Measurements from ENCODE around the gene CHRNE. TPM values are rescaled to one million over a fixed set of nuclear protein-coding genes. Genes with fewer than 3 reads are reported as not detected.

The CHRNE gene
- total and polyA plus RNA-seq, 12 donors = 0.19 to 1.6 (median 0.53) TPM

DNA sequence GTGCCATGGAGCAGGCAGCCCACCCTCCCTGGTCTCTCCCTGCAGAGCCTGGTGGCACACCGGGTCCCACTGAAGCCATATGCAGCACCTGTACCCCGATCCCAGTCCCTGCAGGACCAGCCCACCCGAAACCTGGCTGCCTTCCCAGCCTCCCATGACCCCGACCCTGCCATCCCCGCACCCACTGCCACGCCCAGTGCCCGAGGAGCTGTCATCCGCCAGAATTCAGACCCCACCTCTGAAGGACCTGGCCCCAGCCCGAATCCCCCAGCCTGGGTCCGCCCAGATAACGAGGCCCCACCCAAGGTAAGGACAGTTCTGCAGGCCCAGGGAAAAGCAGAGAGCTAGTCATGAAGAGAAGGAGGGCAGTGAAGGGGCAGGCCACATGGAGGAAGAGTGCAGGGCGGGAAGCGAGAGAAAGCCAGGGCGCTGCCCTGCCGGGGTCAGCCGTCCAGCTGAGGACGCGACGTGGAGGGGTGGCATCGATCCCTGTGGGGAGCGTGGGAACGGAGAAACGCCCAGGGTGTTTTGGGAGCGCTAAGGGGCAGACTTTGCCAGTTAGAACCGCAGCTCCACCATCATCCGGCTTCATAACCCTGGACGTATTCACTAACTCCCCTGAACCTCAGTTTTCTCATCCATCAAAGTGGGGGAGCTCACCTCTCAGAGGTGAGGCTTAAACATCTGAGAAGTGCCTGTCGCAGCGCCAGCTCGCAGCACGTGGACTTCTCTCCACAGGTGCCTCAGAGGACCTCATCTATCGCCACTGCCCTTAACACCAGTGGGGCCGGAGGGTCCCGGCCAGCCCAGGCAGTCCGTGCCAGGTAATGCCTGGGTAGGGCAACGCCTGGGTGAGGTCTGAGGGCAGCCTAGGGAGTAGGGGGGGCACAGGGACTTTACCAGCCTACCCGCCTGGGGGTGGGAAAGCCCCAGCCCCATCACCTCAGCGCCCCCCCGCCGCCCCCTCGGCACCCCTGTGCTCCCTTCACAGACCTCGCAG, 11.2 kb downstream of the CHRNE start:
- Histone ChIP-seq H3K36me3 (peaks cover 13 to 98% (median 69%) of the 10 kb centered on the region in 9 donors), H3K4me1 (no peaks in the 10 kb centered on the region)

DNA sequence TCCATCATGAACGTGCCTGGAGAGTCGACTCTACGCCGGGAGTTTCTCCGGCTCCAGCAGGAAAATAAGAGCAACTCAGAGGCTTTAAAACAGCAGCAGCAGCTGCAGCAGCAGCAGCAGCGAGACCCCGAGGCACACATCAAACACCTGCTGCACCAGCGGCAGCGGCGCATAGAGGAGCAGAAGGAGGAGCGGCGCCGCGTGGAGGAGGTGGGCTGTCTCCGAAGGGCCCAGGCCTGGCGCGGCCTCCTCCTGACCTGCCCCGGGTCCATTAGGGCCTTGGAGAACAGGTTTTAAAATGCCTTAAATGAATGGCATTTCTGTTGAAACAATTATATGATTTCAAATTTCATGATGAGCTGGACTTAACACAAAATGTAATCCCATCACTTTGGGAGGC, 15.3 kb downstream of the CHRNE start:
- no peaks in the 10 kb centered on the region for H3K4me1 ChIP-seq
- WGBS, 2 donors = 91 to 92% methylated on average over 18 of the region's 18 CpGs
- intact Hi-C loops (cut with DNase I) = loop anchor here in 8 of 10 donors (2.0 to 10.0 kb wide), 8 partner anchors 53 to 325 kb away; partner anchors contain the start of genes MED11 (in 6 of the 8), CXCL16 (in 4 of the 8), ZMYND15 (in 4 of the 8) and GLTPD2 (in 3 of the 8)
- no peak overlapping the region for H3K4me3 ChIP-seq
- DNase-seq = no peak
- TF ChIP-seq, protein P1, sequence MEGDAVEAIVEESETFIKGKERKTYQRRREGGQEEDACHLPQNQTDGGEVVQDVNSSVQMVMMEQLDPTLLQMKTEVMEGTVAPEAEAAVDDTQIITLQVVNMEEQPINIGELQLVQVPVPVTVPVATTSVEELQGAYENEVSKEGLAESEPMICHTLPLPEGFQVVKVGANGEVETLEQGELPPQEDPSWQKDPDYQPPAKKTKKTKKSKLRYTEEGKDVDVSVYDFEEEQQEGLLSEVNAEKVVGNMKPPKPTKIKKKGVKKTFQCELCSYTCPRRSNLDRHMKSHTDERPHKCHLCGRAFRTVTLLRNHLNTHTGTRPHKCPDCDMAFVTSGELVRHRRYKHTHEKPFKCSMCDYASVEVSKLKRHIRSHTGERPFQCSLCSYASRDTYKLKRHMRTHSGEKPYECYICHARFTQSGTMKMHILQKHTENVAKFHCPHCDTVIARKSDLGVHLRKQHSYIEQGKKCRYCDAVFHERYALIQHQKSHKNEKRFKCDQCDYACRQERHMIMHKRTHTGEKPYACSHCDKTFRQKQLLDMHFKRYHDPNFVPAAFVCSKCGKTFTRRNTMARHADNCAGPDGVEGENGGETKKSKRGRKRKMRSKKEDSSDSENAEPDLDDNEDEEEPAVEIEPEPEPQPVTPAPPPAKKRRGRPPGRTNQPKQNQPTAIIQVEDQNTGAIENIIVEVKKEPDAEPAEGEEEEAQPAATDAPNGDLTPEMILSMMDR (IDR thresholded peaks at IDR 0.05) = no peak
- H3K27ac ChIP-seq = no peak overlapping the region
- no peaks in the 10 kb centered on the region for H3K9me3 ChIP-seq
- no peaks in the 10 kb centered on the region for H3K27me3 ChIP-seq
- no peak for ATAC-seq
- H3K36me3 ChIP-seq = peaks cover 6 to 94% (median 60%) of the 10 kb centered on the region in 9 donors

More for the DNA sequence above, 11.2 kb downstream of the CHRNE start:
- DNase-seq (no peak), ATAC-seq (no peak)
- WGBS, 2 donors = 94 to 95% methylated on average over 42 of the region's 42 CpGs
- no peaks in the 10 kb centered on the region for H3K27me3 ChIP-seq
- intact Hi-C loops (cut with DNase I) = loop anchor here in 2 of 10 donors (5.0 to 10.0 kb wide), 2 partner anchors 179 to 187 kb away; partner anchors contain the start of genes ARRB2 (in 1 of the 2) and PELP1 (in 1 of the 2)
- no peaks in the 10 kb centered on the region for H3K9me3 ChIP-seq
- H3K4me3 ChIP-seq = no peak overlapping the region
- H3K27ac ChIP-seq = no peak overlapping the region
- TF ChIP-seq, protein P1 (IDR thresholded peaks at IDR 0.05) = no peak

DNA sequence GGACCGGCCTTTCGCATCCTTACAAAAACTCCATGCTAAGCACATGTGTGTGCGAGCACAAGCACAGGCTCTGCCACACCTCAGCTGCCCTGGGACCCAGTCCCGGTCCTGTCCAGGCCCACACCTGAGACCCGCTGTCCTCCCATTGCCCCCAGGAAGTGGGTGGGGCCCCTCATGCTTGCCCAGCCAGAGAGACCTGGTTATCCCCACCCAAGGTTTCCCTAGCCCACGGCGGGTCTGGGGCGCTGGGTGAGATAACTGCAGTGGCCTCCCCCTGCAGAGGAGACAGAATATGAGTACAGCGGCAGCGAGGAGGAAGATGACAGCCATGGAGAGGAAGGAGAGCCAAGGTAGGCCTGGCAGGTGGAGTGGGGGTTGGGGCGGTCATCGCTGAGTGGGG, 16.1 kb downstream of the CHRNE start:
- Histone ChIP-seq H3K4me1 (peaks cover 0 to 6% (median 0%) of the 10 kb centered on the region in 9 donors), H3K4me3 (no peak overlapping the region), H3K27ac (no peak overlapping the region), H3K27me3 (no peaks in the 10 kb centered on the region), H3K9me3 (no peaks in the 10 kb centered on the region), H3K36me3 (peaks cover 6 to 94% (median 52%) of the 10 kb centered on the region in 9 donors)
- TF ChIP-seq, protein P1 (IDR thresholded peaks at IDR 0.05) = no peak
- intact Hi-C loops (cut with DNase I) = loop anchor here in 8 of 10 donors (2.0 to 10.0 kb wide), 8 partner anchors 52 to 325 kb away; partner anchors contain the start of genes MED11 (in 6 of the 8), CXCL16 (in 4 of the 8), ZMYND15 (in 4 of the 8) and GLTPD2 (in 3 of the 8)
- 92 to 95% methylated on average over 12 of the region's 12 CpGs for WGBS, 2 donors
- ATAC-seq (no peak), DNase-seq (no peak)

DNA sequence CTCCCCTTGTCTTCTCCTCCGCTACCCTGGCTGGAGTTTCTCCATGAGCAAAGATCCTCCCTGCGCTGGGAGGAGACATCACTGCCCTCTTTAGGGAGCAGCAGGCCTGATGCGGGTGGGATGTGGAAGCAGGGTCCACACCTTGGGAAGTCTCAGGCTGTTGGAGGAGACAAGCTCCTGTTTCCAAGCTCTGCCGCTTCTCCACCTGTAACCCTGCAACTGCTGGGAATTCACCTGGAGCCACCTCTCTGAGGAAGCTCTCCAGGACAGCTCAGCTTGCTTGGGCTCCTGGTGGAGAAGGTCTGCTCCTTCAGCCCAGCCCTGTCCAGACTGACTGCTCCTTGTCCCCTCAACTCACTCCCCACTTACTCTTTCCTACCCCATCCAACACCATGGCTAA, 18.4 kb downstream of the CHRNE start:
- peaks cover 0 to 9% (median 0%) of the 10 kb centered on the region in 9 donors for H3K4me1 ChIP-seq
- no peaks in the 10 kb centered on the region for H3K27me3 ChIP-seq
- ATAC-seq = no peak
- WGBS, 2 donors = 96 to 97% methylated on average over 4 of the region's 4 CpGs
- H3K9me3 ChIP-seq = no peaks in the 10 kb centered on the region
- peaks cover 0 to 90% (median 35%) of the 10 kb centered on the region in 9 donors for H3K36me3 ChIP-seq
- H3K4me3 ChIP-seq = no peak overlapping the region
- intact Hi-C loops (cut with DNase I) = loop anchor here in 7 of 10 donors (5.0 to 10.0 kb wide), 4 partner anchors 37 to 150 kb away; partner anchors contain the start of genes MINK1 (in 3 of the 7), CXCL16 (in 2 of the 7), MED11 (in 2 of the 7) and ZMYND15 (in 2 of the 7)
- H3K27ac ChIP-seq = no peak overlapping the region
- no peak for DNase-seq
- TF ChIP-seq, protein P1 (IDR thresholded peaks at IDR 0.05) = no peak

Measured in heart right ventricle (tissue), 16 donors.